ENCODE data around the gene CHRNG.
"Not testable (repeated sequence)": the region's sequence is repeated elsewhere in the genome, so short reads cannot be mapped to it uniquely, and the experiment has no call there.

Gene CHRNG

GRCh38 chr2:232528746-232529460, 10.6 kb upstream of the CHRNG start:
- peak in 1 of 6 experiments; percentile 9 for DNase-seq

DNA sequence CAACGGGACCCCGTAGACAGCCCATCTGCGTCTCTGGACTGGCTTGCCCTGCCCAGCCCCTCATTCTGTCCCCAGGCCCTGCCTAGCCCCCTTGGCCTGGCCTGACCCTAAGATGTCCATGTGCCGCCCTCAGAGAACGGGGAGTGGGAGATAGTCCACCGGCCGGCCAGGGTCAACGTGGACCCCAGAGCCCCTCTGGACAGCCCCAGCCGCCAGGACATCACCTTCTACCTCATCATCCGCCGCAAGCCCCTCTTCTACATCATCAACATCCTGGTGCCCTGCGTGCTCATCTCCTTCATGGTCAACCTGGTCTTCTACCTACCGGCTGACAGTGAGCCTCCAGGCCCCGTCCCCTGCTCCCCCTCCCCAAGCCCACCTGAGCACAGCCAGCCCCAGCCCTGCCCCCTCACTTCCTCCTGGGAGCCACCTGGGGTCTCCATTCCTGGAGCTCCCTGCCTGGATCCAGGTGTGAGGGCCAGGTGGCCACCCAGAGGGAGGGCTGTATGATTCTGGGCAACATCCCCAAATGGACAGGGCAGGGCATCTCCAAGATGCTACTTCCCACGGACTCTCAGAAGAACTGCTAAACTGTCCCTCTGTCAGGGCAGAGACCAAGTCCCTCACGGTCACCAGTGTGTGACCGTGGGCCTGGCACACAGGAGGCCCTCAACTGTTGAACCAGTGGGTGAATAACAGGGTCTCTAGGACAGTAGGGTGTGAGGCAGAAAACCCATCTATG, 9.5 kb upstream of the CHRNG start:
- no peak for DNase-seq

- no peak for DNase-seq
Observed at GRCh38 chr2:232530626-232531260, 8.7 kb upstream of the CHRNG start.

- DNase-seq, result no peak
Observed at GRCh38 chr2:232532419-232532818, 7.1 kb upstream of the CHRNG start.

DNA sequence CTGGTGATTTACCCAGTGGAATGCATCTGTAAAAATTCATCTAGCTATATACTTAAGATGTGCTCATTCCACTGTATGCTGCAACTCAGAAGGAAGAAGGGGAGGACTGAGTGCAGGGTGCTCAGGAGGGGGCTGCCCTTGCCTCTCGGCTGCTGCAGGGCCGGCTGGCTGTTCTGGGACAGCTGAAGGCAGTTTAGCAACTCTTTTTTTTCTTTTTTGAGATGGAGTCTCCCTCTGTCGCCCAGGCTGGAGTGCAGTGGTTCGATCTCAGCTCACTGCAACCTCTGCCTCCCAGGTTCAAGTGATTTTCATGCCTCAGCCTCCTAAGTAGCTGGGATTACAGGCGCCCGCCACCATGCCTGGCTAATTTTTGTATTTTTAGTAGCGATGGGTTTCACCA, 6.7 kb upstream of the CHRNG start:
- not testable (repeated sequence) for DNase-seq

DNA sequence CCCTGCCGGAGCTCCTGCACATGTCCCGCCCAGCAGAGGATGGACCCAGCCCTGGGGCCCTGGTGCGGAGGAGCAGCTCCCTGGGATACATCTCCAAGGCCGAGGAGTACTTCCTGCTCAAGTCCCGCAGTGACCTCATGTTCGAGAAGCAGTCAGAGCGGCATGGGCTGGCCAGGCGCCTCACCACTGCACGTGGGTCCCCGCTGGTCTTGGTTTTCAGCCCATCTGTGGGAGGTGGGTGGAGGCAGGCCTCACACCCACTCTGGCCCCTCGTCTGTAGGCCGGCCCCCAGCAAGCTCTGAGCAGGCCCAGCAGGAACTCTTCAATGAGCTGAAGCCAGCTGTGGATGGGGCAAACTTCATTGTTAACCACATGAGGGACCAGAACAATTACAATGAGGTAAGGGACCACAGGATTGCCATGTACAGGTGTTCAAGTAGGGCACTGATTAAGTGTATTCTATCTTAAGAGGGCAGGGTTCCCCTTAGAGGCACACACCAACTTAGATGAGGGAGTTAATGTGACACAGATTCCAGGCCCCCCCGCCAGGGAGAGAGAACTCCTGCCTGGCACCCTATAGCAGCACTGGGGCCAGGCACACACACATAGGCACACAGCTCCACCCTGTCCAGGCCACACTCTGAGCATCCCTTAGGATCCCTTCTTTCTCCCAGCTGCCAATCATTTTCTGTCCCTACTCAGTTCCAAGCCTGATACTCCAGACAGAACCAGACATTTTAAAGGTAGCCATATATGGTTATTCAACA, 5.4 kb upstream of the CHRNG start:
- DNase-seq, result no peak

DNA sequence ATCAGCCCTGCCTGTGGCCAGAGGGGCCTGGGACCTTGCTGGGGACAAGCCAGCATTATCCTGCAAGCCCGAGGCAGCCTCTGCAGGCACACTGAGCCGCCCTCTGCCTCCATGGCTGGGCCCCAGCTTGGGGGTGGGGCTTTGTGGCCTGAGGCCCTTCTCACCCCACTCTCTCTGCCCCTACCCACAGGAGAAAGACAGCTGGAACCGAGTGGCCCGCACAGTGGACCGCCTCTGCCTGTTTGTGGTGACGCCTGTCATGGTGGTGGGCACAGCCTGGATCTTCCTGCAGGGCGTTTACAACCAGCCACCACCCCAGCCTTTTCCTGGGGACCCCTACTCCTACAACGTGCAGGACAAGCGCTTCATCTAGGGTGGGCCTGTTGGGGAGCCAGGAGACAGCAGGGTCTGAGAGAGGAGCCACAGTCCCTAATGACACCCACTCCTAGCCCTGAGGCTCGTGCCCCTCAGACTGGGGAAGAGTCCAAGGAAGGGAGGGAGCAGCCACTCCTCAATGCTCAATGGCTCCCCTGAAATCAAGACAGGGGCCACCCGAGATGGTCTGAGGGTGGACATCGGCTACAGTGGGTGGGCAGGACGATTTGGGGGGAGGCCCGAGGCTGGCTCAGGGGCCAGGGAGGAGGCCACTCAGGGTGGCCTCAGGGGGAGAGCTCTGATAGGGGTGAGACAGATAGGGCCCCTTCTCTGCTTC, 4.4 kb upstream of the CHRNG start:
- DNase-seq, result no peak

DNA sequence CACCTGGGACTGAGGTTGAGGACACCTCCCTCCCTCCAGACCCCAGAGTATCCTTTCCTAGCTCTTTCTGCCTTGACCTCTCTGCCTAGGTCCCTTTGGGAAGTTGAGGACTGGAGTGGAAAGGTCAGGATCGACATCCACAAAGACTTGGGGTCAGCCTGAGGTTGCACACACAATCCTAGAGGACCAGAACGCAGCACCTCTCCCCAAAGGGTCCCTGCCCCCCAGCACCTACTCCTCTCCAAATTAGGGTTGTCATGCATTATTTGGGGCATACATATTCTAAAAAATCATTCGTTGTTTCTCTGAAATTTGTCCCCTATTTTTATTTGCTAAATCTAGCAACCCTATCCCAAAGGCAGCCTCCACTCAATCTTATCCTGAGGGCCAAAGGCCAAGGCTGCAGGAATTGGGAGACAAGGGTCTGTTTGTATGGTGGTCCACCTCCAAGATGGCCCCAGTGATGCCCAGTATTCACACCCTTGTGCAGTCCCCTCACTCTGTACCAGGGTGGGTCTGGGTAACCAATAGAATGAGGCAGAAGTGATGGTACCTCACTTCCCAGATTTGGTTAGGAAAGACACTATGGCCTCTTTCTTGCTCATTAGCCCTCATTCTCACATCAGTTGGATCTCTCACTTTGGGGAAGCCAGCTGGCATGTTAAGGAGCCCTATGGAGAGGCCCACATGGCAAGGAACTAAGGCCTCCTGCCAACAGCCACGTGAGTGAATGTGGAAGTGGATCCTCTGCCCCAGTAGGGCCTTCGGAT, 3.5 kb upstream of the CHRNG start:
- DNase-seq, result no peak

DNA sequence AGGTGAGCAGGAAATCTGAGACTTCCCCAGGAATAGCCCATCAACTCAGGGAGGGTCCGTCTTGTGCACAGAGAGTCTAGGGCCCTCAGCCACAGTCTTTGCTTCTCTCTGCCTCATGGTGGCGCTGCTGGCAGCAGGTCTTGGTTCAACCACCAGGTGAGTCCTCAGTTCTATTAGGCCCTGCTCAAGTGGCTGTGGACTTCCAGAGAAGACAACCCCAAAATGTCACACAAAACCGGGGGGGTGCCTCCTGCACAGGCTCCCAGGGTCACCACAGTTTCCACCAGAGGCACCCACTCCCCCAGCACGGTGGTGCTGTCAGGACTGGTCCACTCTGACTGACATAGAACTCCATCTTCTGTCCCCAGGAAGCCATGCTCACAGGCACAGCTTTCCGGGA, 2.4 kb upstream of the CHRNG start:
- no peak for DNase-seq

DNA sequence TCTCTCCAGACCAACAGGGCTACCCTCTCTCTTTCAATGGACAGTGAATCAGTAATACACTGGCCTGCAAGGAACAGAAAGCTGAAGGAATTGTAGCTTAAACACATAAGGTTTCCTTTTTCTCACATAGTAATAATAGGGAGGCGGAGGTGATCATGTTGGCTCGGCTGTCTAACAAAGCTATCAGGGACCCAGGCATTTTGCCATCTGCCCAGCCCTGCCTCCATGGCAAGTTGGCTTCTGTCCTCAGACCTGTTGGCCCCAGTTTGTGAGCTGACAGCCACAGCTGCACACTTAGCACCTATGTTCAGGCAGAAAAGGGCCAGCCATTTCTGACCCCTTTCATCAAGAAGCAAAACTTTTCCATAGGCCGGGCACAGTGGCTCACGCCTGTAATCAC, 2.0 kb upstream of the CHRNG start:
- DNase-seq, result no peak

GRCh38 chr2:232538671-232539070, 821 bp upstream of the CHRNG start:
- DNase-seq, result no peak

DNA sequence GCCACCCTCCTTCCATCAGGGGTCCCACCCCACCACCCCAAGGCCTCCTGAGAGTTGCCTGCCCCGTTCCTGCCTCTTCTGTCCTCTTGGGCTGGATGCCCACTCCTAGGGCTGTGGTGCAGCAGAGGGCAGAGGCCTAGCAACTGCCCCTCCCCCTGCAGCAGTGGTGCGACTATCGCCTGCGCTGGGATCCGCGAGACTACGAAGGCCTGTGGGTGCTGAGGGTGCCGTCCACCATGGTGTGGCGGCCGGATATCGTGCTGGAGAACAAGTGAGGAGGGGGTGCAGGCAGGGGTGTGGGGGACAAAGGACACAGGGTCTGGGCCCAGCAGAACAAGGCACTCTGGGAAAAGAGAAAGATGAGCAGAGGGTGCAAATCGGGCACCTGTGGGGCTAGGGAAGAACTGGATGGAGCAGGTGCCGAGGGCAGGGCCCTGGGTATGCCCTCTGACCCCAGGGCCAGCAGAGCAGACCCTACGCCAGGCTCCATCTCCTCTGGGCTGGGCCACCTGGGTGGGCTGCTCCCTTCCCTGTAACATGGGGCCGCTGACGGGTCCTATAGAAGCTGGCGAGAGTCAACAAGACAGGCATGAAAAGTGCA, 1.0 kb downstream of the CHRNG start:
- DNase-seq, result no peak

DNA sequence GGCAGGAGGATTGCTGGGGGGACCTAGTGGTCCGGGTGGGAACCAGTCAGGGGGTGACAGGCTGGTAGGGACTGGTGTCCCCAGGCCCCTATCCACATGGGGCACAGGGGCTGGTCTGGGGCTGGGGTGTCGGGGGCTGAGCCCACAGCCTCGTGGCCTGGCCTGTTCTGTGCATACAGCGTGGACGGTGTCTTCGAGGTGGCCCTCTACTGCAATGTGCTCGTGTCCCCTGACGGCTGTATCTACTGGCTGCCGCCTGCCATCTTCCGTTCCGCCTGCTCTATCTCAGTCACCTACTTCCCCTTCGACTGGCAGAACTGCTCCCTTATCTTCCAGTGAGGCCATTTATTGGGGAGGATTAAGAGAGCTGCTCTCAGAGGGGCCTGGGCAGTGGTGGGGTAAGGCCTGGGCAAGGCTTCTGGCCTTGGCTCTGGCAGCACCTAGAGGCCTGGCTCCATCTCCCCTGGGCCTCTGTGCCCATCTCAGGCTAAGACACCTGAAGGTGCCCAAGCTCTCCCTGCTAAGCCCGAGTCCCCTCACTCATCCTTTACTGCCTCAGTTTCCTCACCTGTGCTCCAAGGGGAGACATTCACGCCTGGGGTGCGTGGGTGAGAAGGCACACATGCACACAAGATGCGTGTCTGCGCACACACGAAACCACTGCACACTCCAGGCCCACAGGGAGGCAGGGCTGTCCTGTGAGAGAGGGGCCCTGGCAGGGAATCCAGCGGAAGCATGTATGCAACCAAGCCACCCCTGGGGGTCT, 1.9 kb downstream of the CHRNG start:
- DNase-seq, result no peak

GRCh38 chr2:232541961-232542714, 2.6 kb downstream of the CHRNG start:
- no peak for DNase-seq

DNA sequence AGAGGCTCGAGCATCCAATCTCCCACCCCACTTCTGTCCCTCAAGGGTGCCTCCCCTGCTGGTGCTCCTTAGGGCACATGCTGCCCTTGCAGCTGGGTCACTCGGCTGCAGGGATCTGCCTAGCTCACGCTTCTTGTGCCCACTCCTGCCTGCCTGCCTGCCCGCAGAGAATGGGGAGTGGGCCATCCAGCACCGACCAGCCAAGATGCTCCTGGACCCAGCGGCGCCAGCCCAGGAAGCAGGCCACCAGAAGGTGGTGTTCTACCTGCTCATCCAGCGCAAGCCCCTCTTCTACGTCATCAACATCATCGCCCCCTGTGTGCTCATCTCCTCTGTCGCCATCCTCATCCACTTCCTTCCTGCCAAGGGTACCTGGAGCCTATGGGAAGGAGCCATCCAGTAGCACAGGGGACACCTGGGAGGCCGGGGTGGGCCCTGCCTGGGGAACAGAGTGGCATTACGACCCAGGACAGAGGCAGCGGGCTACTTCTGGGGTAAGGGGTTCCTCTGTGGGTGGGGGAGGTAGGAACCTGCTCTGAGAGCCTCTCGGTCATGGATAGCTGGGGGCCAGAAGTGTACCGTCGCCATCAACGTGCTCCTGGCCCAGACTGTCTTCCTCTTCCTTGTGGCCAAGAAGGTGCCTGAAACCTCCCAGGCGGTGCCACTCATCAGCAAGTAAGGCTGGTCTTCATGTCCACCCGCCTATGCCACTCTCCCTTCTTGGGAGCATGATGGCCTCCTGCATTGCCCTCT, 3.4 kb downstream of the CHRNG start:
- DNase-seq, result no peak

DNA sequence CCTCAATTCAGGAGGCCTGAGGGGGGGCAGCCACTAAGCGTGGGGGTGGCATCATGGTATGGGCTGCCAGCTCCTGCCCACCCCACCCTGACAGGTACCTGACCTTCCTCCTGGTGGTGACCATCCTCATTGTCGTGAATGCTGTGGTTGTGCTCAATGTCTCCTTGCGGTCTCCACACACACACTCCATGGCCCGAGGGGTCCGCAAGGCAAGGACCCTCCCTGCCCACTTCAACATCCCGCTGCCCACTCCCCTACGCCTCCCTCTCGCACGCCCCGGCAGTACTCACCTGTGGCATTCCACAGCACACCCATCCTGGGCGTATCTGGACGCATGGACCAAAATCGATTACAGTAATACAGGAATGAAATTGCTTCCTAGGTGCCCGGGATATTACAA, 4.0 kb downstream of the CHRNG start:
- DNase-seq, result no peak

DNA sequence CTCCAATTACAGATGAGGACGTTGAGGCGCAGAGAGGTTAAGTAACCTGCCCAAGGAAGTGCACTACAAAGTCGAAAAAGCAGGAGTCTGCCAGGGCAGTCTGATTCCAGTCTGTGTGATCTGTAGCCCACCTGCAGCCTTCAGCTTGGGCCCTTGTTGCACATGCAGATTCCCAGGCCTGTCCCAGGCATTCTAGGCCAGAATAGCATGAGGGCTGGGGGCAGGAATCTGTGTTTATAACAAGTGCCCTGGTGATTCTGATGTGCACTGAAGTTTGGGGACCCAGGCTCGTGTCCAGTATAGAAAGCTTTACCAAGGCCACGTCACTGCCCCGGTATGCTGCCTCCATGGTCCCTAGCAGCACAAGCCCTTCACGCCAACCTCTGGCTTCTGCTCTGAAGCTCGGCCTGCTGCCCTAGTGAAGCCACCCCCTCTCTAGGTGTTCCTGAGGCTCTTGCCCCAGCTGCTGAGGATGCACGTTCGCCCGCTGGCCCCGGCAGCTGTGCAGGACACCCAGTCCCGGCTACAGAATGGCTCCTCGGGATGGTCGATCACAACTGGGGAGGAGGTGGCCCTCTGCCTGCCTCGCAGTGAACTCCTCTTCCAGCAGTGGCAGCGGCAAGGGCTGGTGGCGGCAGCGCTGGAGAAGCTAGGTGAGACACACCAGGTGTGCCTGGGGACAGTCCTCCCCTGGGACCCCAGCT, 4.6 kb downstream of the CHRNG start:
- DNase-seq, result no peak

- DNase-seq, result no peak
Observed at GRCh38 chr2:232544674-232545073, 5.2 kb downstream of the CHRNG start.

Measured in stimulated activated naive CD4-positive, alpha-beta T cell (primary cell).